Measurements from ENCODE around the gene RAF1. TPM values are rescaled to one million over a fixed set of nuclear protein-coding genes. Genes with fewer than 3 reads are reported as not detected.
A peak's percentile ranks its signal among the peaks of the same experiment; 100 is the strongest.

RAF1 gene
- total RNA-seq, 1 donor: 111 TPM

DNA sequence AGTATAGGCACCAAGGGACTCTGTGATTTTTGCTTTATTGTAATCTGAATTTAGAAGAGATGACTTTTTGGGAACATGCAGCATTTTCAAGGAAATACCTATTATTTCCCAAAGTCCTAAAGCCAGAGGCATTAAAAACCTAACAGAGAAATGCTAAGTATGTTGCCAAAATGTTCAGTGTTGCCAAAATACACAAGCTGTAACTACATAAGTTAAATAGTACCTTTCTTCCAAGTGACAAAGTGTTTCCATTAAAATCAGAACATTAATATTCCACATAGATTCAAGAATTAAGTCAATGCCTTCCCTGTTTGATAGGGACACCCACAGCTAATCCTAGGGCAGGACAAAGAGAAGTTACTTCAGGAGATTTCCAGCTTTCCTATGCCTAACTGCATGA, 65.0 kb downstream of the RAF1 start:
- no peak for DNase-seq (ENCODE audit: low read depth)
- TF ChIP-seq, protein P1, sequence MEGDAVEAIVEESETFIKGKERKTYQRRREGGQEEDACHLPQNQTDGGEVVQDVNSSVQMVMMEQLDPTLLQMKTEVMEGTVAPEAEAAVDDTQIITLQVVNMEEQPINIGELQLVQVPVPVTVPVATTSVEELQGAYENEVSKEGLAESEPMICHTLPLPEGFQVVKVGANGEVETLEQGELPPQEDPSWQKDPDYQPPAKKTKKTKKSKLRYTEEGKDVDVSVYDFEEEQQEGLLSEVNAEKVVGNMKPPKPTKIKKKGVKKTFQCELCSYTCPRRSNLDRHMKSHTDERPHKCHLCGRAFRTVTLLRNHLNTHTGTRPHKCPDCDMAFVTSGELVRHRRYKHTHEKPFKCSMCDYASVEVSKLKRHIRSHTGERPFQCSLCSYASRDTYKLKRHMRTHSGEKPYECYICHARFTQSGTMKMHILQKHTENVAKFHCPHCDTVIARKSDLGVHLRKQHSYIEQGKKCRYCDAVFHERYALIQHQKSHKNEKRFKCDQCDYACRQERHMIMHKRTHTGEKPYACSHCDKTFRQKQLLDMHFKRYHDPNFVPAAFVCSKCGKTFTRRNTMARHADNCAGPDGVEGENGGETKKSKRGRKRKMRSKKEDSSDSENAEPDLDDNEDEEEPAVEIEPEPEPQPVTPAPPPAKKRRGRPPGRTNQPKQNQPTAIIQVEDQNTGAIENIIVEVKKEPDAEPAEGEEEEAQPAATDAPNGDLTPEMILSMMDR (IDR thresholded peaks at IDR 0.05; ENCODE audit: insufficient read depth, low read depth, low read length): no peak
- no peak overlapping the region for H3K4me3 ChIP-seq (ENCODE audit: low read depth, low read length)

DNA sequence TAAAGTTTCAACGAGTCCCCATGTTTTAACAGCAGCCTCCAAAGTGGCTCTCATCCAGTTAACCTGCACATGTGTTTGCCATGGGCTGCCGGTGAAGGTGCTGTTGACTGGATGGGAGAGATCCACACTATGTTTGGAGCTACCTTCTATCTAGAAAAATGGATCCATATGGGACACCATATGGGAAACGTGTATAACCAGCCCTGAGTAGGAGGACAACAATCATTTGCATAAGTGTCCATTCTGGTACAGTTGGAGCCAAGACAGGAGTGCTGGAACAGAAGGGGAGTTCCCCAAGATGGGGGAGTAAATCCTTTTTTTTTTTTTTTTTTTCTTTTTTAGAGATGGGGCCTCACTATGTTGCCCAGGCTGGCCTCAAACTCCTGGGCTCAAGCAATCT, 70.4 kb downstream of the RAF1 start:
- no peak overlapping the region for H3K4me3 ChIP-seq (ENCODE audit: low read depth, low read length)
- TF ChIP-seq, protein P1 (IDR thresholded peaks at IDR 0.05; ENCODE audit: insufficient read depth, low read depth, low read length): no peak
- no peak for DNase-seq (ENCODE audit: low read depth)

DNA sequence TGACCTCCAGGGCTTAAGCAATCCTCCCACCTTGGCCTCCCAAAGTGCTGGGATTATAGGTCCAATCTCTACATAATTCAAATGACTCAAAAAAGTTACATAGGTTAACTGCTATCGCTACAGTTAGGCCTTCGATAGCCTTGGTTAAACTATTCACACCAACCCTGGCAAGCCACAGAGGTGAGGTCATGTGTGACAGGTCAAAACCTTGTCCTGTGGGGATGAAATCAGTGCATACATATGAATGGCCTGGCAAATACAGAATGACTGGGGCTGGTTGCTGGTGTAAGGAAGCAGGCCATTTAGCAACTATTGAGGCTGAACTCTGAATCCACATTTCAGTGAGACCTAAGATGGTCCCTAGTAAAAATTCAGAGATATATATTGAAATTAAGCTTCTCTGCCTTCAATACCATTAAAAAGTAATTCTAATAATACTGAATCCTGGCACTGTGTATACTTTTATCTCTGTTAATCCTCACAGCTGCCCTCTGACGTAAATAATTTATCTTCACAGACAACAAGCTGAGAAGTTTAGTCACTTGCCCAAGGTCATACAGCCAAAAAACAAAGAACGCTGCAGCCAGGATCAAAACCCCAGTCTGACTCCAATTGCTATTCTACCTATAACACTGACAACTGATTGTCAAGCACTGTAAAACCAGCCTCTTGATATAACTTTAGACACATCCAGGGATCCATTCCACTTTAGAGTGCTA, 71.8 kb downstream of the RAF1 start:
- peak; percentile 30 for DNase-seq (ENCODE audit: low read depth)
- no peak overlapping the region for H3K4me3 ChIP-seq (ENCODE audit: low read depth, low read length)
- TF ChIP-seq, protein P1 (IDR thresholded peaks at IDR 0.05; ENCODE audit: insufficient read depth, low read depth, low read length): no peak

DNA sequence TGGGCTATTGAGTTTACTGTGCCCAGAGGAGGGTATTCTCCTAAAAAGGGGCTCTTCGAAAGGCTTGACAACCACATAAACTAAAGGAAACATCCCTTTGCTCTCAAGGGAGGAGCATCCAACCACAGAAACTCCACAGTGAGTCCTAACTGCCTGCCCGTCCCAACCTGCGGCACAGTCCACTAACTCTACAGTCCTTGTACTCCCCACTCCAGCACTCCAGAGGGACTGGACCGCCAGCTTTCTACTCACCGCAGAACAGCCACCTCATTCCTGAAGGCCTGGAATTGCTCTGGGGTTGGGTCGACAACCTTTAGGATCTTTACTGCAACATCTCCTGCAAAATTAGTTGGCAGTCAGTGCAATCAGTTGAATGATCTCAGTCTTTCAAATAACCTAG, 72.5 kb downstream of the RAF1 start:
- no peak overlapping the region for H3K4me3 ChIP-seq (ENCODE audit: low read depth, low read length)
- DNase-seq (ENCODE audit: low read depth): no peak
- TF ChIP-seq, protein P1 (IDR thresholded peaks at IDR 0.05; ENCODE audit: insufficient read depth, low read depth, low read length): no peak

DNA sequence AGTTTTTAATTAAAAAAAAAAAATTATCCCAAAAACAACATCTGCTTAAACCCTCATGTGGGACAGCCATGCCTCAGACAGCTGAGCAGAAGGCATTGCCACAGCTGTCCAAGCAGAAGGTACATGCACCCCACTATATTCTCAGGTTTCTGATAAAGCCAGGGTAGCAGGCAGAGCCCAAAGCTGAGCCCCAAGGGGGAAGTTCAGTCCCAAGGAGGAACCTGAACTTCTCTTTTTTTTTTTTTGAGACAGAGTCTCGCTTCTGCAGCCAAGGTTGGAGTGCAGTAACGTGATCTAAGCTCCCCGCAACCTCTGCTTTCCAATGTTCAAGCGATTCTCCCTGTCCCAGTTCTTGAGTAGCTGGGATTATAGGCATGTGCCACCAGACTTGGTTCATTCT, 73.8 kb downstream of the RAF1 start:
- DNase-seq (ENCODE audit: low read depth): no peak
- TF ChIP-seq, protein P1 (IDR thresholded peaks at IDR 0.05; ENCODE audit: insufficient read depth, low read depth, low read length): no peak
- H3K4me3 ChIP-seq (ENCODE audit: low read depth, low read length): no peak overlapping the region

DNA sequence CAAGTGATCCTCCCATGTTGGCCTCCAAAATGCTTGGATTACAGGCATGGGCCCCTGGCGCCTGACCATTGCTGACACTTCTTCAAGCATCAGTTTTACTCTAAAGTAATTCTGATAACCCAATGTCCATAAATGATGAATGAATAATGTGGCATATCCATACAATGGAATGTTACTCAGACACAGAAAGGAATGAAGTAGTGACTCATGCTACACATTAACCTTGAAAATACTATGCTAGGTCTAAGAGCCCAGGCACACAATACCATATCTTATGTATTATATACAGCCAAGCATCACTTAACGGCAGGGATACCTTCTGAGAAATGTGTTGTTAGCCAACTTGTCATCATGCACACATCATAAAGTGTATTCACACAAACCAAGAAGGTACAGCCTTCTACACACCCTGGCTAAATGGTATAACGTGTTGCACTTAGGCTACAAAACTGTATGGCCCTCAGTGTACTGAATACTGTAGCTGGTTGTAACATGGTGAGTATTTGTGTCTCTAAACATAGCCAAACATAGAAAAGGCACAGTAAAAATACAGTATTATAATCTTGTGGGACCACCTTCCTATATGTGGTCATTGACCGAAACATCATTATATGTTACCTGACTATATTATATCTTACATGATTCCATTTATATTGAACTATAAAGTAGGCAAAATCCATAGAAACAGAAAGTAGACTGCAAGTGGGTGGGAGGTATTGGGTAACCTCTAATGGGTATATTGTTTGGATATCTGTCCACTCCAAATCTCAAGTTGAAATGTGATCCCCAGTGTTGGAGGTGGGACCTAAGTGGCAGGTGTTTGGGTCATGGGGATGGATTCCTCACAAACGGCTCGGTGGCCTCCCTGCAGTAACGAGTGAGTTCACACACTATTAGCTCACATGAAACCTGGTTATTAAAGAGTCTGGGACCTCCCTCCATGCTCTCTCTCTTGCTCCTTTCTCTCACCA, 75.6 kb downstream of the RAF1 start:
- TF ChIP-seq, protein P1 (IDR thresholded peaks at IDR 0.05; ENCODE audit: insufficient read depth, low read depth, low read length): no peak
- no peak for DNase-seq (ENCODE audit: low read depth)
- no peak overlapping the region for H3K4me3 ChIP-seq (ENCODE audit: low read depth, low read length)
